BLaER1 treated with 17β-estradiol and CSF1 and Interleukin-3, amounts not matched to agents 10 nM and 100 nM (cell line): ENCODE measurements around the gene ARF5.

ENCODE experiments used
- H3K27ac ChIP-seq, 11 experiments: shearing (Covaris generic); formaldehyde crosslinking; 2 replicates each; pipeline ENCODE4 v1.8.1; 2022
- H3K27me3 ChIP-seq, 11 experiments: shearing (Covaris generic); formaldehyde crosslinking; 2 replicates each; pipeline ENCODE4 v1.8.1; 2022
- H3K36me3 ChIP-seq, 11 experiments: shearing (Covaris generic); formaldehyde crosslinking; 2 replicates each; pipeline ENCODE4 v1.8.1; 2022
- H3K4me1 ChIP-seq, 10 experiments: shearing (Covaris generic); formaldehyde crosslinking; 2 replicates each; pipeline ENCODE4 v1.8.1; 2022
- H3K4me2 ChIP-seq, 11 experiments: shearing (Covaris generic); formaldehyde crosslinking; 2 replicates each; pipeline ENCODE4 v1.8.1; 2022
- H3K4me3 ChIP-seq, 10 experiments: shearing (Covaris generic); formaldehyde crosslinking; 2 replicates each; pipeline ENCODE4 v1.8.1; 2022
- H3K9ac ChIP-seq, 11 experiments: shearing (Covaris generic); formaldehyde crosslinking; 2 replicates each; pipeline ENCODE4 v1.8.1; 2022
- H3K9me3 ChIP-seq, 11 experiments: shearing (Covaris generic); formaldehyde crosslinking; replicated peaks in 1 of 11; 2 replicates each; pipeline ENCODE4 v1.8.1; 2022
- H4K20me1 ChIP-seq, 11 experiments: shearing (Covaris generic); formaldehyde crosslinking; 2 replicates each; pipeline ENCODE4 v1.8.1; 2022
- Cebpa-rat ChIP-seq, 11 experiments: shearing (Covaris generic); IDR thresholded peaks; 2 replicates each; pipeline ENCODE4 v1.8.1; 2022

The ARF5 gene

GRCh38 chr7:127620406-127621233 is 32.4 kb downstream of the ARF5 start:
- Histone ChIP-seq H3K4me1 (peaks cover 0 to 7% (median 0%) of the 10 kb centered on the region in 10 experiments; a peak in 4 of 20 replicates), H3K27me3 (no peaks in the 10 kb centered on the region; a peak in 1 of 22 replicates), H4K20me1 (no peaks in the 10 kb centered on the region), H3K27ac (no peak overlapping the region), H3K4me2 (peak overlapping the region in 9 of 11 experiments; percentile 3 to 55 (median 25); a peak in 8 of 22 replicates), H3K4me3 (no peak overlapping the region), H3K9ac (no peak overlapping the region), H3K9me3 (peaks cover 0 to 5% (median 0%) of the 10 kb centered on the region in 11 experiments; a peak in 1 of 22 replicates), H3K36me3 (no peaks in the 10 kb centered on the region)
- TF ChIP-seq Cebpa-rat (IDR thresholded peaks at IDR 0.05), result no peak

- TF ChIP-seq Cebpa-rat (IDR thresholded peaks at IDR 0.05), result no peak
- no peaks in the 10 kb centered on the region for H4K20me1 ChIP-seq
Observed at GRCh38 chr7:127625331-127625730, 37.1 kb downstream of the ARF5 start.

GRCh38 chr7:127628445-127628844 is 40.2 kb downstream of the ARF5 start:
- H3K4me2 ChIP-seq, result no peak overlapping the region
- H3K27ac ChIP-seq, result no peak overlapping the region
- H4K20me1 ChIP-seq, result no peaks in the 10 kb centered on the region
- H3K4me3 ChIP-seq, result no peak overlapping the region
- H3K4me1 ChIP-seq, result no peaks in the 10 kb centered on the region
- no peaks in the 10 kb centered on the region for H3K27me3 ChIP-seq
- peaks cover under 1 to 15% (median 4%) of the 10 kb centered on the region in 11 experiments; a peak in 18 of 22 replicates for H3K9me3 ChIP-seq
- no peak for TF ChIP-seq Cebpa-rat (IDR thresholded peaks at IDR 0.05)
- no peak overlapping the region for H3K9ac ChIP-seq
- H3K36me3 ChIP-seq, result no peaks in the 10 kb centered on the region

More at GRCh38 chr7:127625331-127625730, 37.1 kb downstream of the ARF5 start:
- H3K36me3 ChIP-seq, result no peaks in the 10 kb centered on the region
- no peaks in the 10 kb centered on the region; a peak in 1 of 22 replicates for H3K27me3 ChIP-seq
- no peak overlapping the region for H3K4me3 ChIP-seq
- peaks cover 0 to 7% (median 0%) of the 10 kb centered on the region in 10 experiments; a peak in 4 of 20 replicates for H3K4me1 ChIP-seq
- no peak overlapping the region for H3K4me2 ChIP-seq
- peaks cover 0 to 5% (median 0%) of the 10 kb centered on the region in 11 experiments; a peak in 1 of 22 replicates for H3K9me3 ChIP-seq
- H3K9ac ChIP-seq, result no peak overlapping the region
- H3K27ac ChIP-seq, result no peak overlapping the region

- H3K4me1 ChIP-seq, result peaks cover 0 to 4% (median 0%) of the 10 kb centered on the region in 10 experiments; a peak in 6 of 20 replicates
- no peaks in the 10 kb centered on the region for H4K20me1 ChIP-seq
- H3K36me3 ChIP-seq, result no peaks in the 10 kb centered on the region
- no peak for TF ChIP-seq Cebpa-rat (IDR thresholded peaks at IDR 0.05)
- H3K27ac ChIP-seq, result no peak overlapping the region
- no peak overlapping the region for H3K9ac ChIP-seq
- peaks cover 8 to 25% (median 13%) of the 10 kb centered on the region in 11 experiments; a peak in 20 of 22 replicates for H3K9me3 ChIP-seq
- no peak overlapping the region for H3K4me3 ChIP-seq
- no peaks in the 10 kb centered on the region for H3K27me3 ChIP-seq
- H3K4me2 ChIP-seq, result no peak overlapping the region
Observed at GRCh38 chr7:127629268-127629854, 41.1 kb downstream of the ARF5 start.

GRCh38 chr7:127632276-127632910 is 44.2 kb downstream of the ARF5 start:
- TF ChIP-seq Cebpa-rat (IDR thresholded peaks at IDR 0.05), result no peak
- Histone ChIP-seq H3K4me1 (peaks cover 0 to 20% (median 7%) of the 10 kb centered on the region in 10 experiments; a peak in 13 of 20 replicates), H4K20me1 (no peaks in the 10 kb centered on the region), H3K4me3 (no peak overlapping the region), H3K27ac (no peak overlapping the region), H3K4me2 (no peak overlapping the region), H3K27me3 (no peaks in the 10 kb centered on the region), H3K9me3 (peaks cover 8 to 26% (median 15%) of the 10 kb centered on the region in 11 experiments; a peak in 20 of 22 replicates), H3K9ac (no peak overlapping the region), H3K36me3 (no peaks in the 10 kb centered on the region)

- H3K9me3 ChIP-seq, result peaks cover 8 to 26% (median 15%) of the 10 kb centered on the region in 11 experiments; a peak in 20 of 22 replicates
- H3K27me3 ChIP-seq, result no peaks in the 10 kb centered on the region
- H3K4me1 ChIP-seq, result peaks cover 0 to 20% (median 7%) of the 10 kb centered on the region in 10 experiments; a peak in 13 of 20 replicates
- H3K9ac ChIP-seq, result no peak overlapping the region
- H4K20me1 ChIP-seq, result no peaks in the 10 kb centered on the region
- H3K36me3 ChIP-seq, result no peaks in the 10 kb centered on the region
- peak overlapping the region in 4 of 11 experiments; percentile 9 to 24 (median 20); a peak in 2 of 22 replicates for H3K27ac ChIP-seq
- TF ChIP-seq Cebpa-rat (IDR thresholded peaks at IDR 0.05), result no peak
- no peak overlapping the region for H3K4me3 ChIP-seq
- H3K4me2 ChIP-seq, result peak overlapping the region in 5 of 11 experiments; percentile 6 to 50 (median 45); a peak in 8 of 22 replicates
Observed at GRCh38 chr7:127635659-127636285, 47.6 kb downstream of the ARF5 start.

GRCh38 chr7:127638197-127638596 is 50.0 kb downstream of the ARF5 start:
- Histone ChIP-seq H4K20me1 (no peaks in the 10 kb centered on the region), H3K4me3 (no peak overlapping the region), H3K4me2 (no peak overlapping the region), H3K9ac (no peak overlapping the region), H3K9me3 (peaks cover 8 to 15% (median 14%) of the 10 kb centered on the region in 11 experiments; a peak in 20 of 22 replicates), H3K36me3 (no peaks in the 10 kb centered on the region), H3K27ac (no peak overlapping the region), H3K27me3 (no peaks in the 10 kb centered on the region), H3K4me1 (peaks cover 0 to 20% (median 7%) of the 10 kb centered on the region in 10 experiments; a peak in 13 of 20 replicates)
- TF ChIP-seq Cebpa-rat (IDR thresholded peaks at IDR 0.05), result no peak
